Measurements from ENCODE around the gene PCSK1. TPM values are rescaled to one million over a fixed set of nuclear protein-coding genes. Genes with fewer than 3 reads are reported as not detected.

Gene PCSK1
- total RNA-seq, 2 experiments from 2014 or later = not detected

- no peaks in the 10 kb centered on the region for H3K36me3 Mint-ChIP-seq
- no peak overlapping the region for H3K4me3 Mint-ChIP-seq
- no peaks in the 10 kb centered on the region for H3K27me3 Mint-ChIP-seq
- no peaks in the 10 kb centered on the region for H3K9me3 Mint-ChIP-seq
- intact Hi-C loops (cut with micrococcal nuclease) = no loop called here
- H3K27ac Mint-ChIP-seq = no peak overlapping the region
- ChIA-PET CTCF (interaction anchor here (0.6 to 1.2 kb wide), 3 partner anchors 18 to 261 kb away, joined by 3 read pairs; no protein-coding TSS in a partner anchor), POLR2A (no interaction called here)
- DNase-seq = no peak
- H3K4me1 Mint-ChIP-seq (ENCODE audit: low read depth) = no peaks in the 10 kb centered on the region
These were observed 79.8 kb downstream of the PCSK1 start for GRCh38 chr5:96353220-96353619.

GRCh38 chr5:96350678-96351077 is 82.4 kb downstream of the PCSK1 start:
- H3K27ac Mint-ChIP-seq = no peak overlapping the region
- H3K36me3 Mint-ChIP-seq = no peaks in the 10 kb centered on the region
- peaks cover 5% of the 10 kb centered on the region for H3K4me1 Mint-ChIP-seq (ENCODE audit: low read depth)
- ChIA-PET POLR2A (no interaction called here), CTCF (interaction anchor here (1.6 kb wide), 1 partner anchor 13 kb away, joined by 6 read pairs; no protein-coding TSS in a partner anchor)
- H3K27me3 Mint-ChIP-seq = peaks cover 7% of the 10 kb centered on the region
- no peaks in the 10 kb centered on the region for H3K9me3 Mint-ChIP-seq
- H3K4me3 Mint-ChIP-seq = no peak overlapping the region
- DNase-seq = no peak
- intact Hi-C loops (cut with micrococcal nuclease) = no loop called here

- Mint-ChIP-seq H3K27me3 (peaks cover 17% of the 10 kb centered on the region), H3K36me3 (no peaks in the 10 kb centered on the region), H3K9me3 (no peaks in the 10 kb centered on the region), H3K4me3 (no peak overlapping the region), H3K4me1 (ENCODE audit: low read depth) (peaks cover 22% of the 10 kb centered on the region), H3K27ac (no peak overlapping the region)
- DNase-seq = no peak
- ChIA-PET CTCF (interaction anchor here (9.6 kb wide), 1 partner anchor 253 kb away, joined by 130 read pairs; no protein-coding TSS in a partner anchor), POLR2A (no interaction called here)
- intact Hi-C loops (cut with micrococcal nuclease) = loop anchor here (10.0 kb wide), 1 partner anchor 406 kb away; no protein-coding TSS in a partner anchor
These were observed 84.5 kb downstream of the PCSK1 start for GRCh38 chr5:96348536-96348935.

GRCh38 chr5:96347502-96348292 is 85.4 kb downstream of the PCSK1 start:
- intact Hi-C loops (cut with micrococcal nuclease) = loop anchor here (10.0 kb wide), 1 partner anchor 407 kb away; no protein-coding TSS in a partner anchor
- Mint-ChIP-seq H3K27me3 (peaks cover 19% of the 10 kb centered on the region), H3K9me3 (no peaks in the 10 kb centered on the region), H3K4me1 (ENCODE audit: low read depth) (peaks cover 22% of the 10 kb centered on the region), H3K4me3 (no peak overlapping the region), H3K36me3 (no peaks in the 10 kb centered on the region), H3K27ac (no peak overlapping the region)
- ChIA-PET POLR2A (no interaction called here), CTCF (interaction anchor here (9.6 kb wide), 1 partner anchor 254 kb away, joined by 130 read pairs; no protein-coding TSS in a partner anchor)
- DNase-seq = no peak

DNA sequence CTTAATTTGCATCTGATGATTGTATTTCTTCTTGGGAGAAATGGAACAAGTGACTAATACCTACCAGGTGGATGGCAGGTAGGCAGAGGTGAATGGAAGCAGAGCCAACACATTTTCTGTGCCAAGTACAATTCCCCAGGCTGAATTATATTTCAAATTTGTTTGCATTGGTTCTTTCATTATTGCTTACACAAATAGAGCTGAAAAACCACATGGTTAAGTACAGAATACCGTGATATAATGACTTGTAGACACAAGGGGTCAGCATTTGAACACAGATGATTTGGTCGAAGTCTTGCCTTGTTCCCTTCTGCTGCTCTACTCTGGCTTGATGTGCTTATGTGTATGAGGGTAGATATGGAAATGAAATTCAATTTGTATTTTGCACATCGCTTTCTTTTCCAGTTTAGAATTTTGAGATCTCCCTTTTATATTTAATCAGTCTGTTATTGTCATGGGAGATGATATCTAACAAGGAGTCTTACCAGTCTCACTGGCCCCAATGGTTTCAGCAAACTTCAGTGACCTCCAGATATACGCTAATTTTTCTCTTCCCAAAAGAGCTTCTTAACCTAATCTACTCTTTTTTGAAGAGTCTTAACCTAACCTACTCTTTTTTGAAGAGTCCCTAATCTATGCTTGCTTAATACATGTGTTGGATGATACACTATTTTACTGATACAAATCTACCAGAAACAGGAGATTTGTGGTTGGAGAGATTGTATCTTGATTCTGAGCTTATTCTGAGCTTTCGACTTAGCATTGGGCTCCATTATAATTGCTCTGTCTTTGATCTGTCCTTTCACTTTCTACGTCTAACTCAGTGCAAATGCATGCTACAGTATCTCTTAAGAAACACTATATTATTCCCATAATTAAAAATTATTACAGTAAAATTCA is 88.1 kb downstream of the PCSK1 start:
- POLR2A ChIA-PET = interaction anchor here (1.2 to 1.5 kb wide), 2 partner anchors 125 to 257 kb away, joined by 3 read pairs; no protein-coding TSS in a partner anchor
- no peak for DNase-seq
- no peak overlapping the region for H3K27ac Mint-ChIP-seq
- intact Hi-C loops (cut with micrococcal nuclease) = loop anchor here (1.0 to 10.0 kb wide), 5 partner anchors 192 to 486 kb away; partner anchors contain the start of gene CAST
- no peak overlapping the region for H3K4me3 Mint-ChIP-seq
- H3K4me1 Mint-ChIP-seq (ENCODE audit: low read depth) = peaks cover 27% of the 10 kb centered on the region
- H3K27me3 Mint-ChIP-seq = peaks cover 26% of the 10 kb centered on the region
- no peaks in the 10 kb centered on the region for H3K9me3 Mint-ChIP-seq
- CTCF ChIA-PET = interaction anchor here (0.6 to 9.6 kb wide), 34 partner anchors 9 to 816 kb away, joined by 3 to 130 read pairs (median 3); no protein-coding TSS in a partner anchor
- H3K36me3 Mint-ChIP-seq = no peaks in the 10 kb centered on the region

- H3K27me3 Mint-ChIP-seq = peaks cover 31% of the 10 kb centered on the region
- H3K9me3 Mint-ChIP-seq = no peaks in the 10 kb centered on the region
- peaks cover 31% of the 10 kb centered on the region for H3K4me1 Mint-ChIP-seq (ENCODE audit: low read depth)
- POLR2A ChIA-PET = no interaction called here
- H3K27ac Mint-ChIP-seq = no peak overlapping the region
- no peak for DNase-seq
- H3K4me3 Mint-ChIP-seq = no peak overlapping the region
- intact Hi-C loops (cut with micrococcal nuclease) = loop anchor here (10.0 kb wide), 1 partner anchor 412 kb away; no protein-coding TSS in a partner anchor
- no peaks in the 10 kb centered on the region for H3K36me3 Mint-ChIP-seq
- CTCF ChIA-PET = interaction anchor here (0.9 to 9.6 kb wide), 7 partner anchors 8 to 484 kb away, joined by 3 to 130 read pairs (median 4); no protein-coding TSS in a partner anchor
These were observed 90.0 kb downstream of the PCSK1 start for GRCh38 chr5:96343094-96343493.

DNA sequence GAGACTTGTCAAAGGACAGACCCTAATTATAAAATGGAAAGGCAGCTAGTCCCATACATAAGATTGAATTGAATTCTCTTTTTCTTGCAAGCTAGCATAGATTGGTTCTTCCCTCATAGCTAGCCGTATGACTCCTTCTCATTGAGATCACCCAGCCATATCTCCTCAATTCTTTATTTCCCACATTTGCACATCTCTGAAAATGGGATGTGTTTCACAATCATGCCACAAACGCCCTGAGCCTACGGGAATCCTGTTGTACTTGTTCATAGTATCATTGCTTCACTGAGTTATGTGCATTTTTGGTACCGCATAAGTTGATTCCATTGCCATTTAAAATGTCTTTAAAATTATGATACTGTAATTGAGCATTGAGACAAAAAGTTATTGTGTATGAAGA is 90.5 kb downstream of the PCSK1 start:
- CTCF ChIA-PET = interaction anchor here (1.0 to 9.6 kb wide), 6 partner anchors 7 to 483 kb away, joined by 3 to 130 read pairs (median 6); no protein-coding TSS in a partner anchor
- Mint-ChIP-seq H3K36me3 (no peaks in the 10 kb centered on the region), H3K9me3 (no peaks in the 10 kb centered on the region), H3K4me3 (no peak overlapping the region), H3K4me1 (ENCODE audit: low read depth) (peaks cover 31% of the 10 kb centered on the region), H3K27me3 (peaks cover 31% of the 10 kb centered on the region), H3K27ac (no peak overlapping the region)
- intact Hi-C loops (cut with micrococcal nuclease) = loop anchor here (10.0 kb wide), 1 partner anchor 412 kb away; no protein-coding TSS in a partner anchor
- DNase-seq = no peak
- POLR2A ChIA-PET = no interaction called here

Other genes with a start within 250 kb of the PCSK1 start
- gene CAST, start 229.1 kb upstream of the PCSK1 start, total RNA-seq = 100 to 1,000 TPM; 155 to 162 TPM

Data from activated CD4-positive, alpha-beta memory T cell treated with anti-CD3 and anti-CD28 coated beads for 36 hours (primary cell).